ENCODE results near the gene SLC5A11. TPM values are rescaled to one million over a fixed set of nuclear protein-coding genes. Genes with fewer than 3 reads are reported as not detected.
A peak's percentile ranks its signal among the peaks of the same experiment; 100 is the strongest.
"Not testable (repeated sequence)": the region's sequence is repeated elsewhere in the genome, so short reads cannot be mapped to it uniquely, and the experiment has no call there.

Gene SLC5A11
- total and polyA plus RNA-seq, 5 donors from 2014 or later, result not detected

- peaks cover 4% of the 10 kb centered on the region for H3K27me3 Mint-ChIP-seq
These were observed 8.9 kb downstream of the SLC5A11 start for GRCh38 chr16:24854607-24855171.

GRCh38 chr16:24855678-24856077 lies 9.9 kb downstream of the SLC5A11 start:
- ATAC-seq (ENCODE audit: low read depth in 2 of 2) (no peak), DNase-seq (no peak)
- peaks cover 0 to 2% (median 0%) of the 10 kb centered on the region in 7 donors for H3K9me3 Mint-ChIP-seq

More at GRCh38 chr16:24854607-24855171, 8.9 kb downstream of the SLC5A11 start:
- DNase-seq (no peak), ATAC-seq (ENCODE audit: low read depth in 2 of 2) (no peak)
- Mint-ChIP-seq H3K27ac (peak overlapping the region in 1 of 3 donors; percentile 5), H3K36me3 (no peaks in the 10 kb centered on the region), H3K9me3 (peaks cover 0 to 2% (median 0%) of the 10 kb centered on the region in 7 donors), H3K4me1 (peaks cover 0 to 7% (median 0%) of the 10 kb centered on the region in 4 donors), H3K4me3 (no peak overlapping the region)
- H3K9me3 ChIP-seq (ENCODE audit: control insufficient read depth in 2 of 2, low read length in 2 of 2), result no peaks in the 10 kb centered on the region
- H3K4me1 ChIP-seq (ENCODE audit: control insufficient read depth, insufficient read depth, low read length, poor library complexity, severe bottlenecking), result no peaks in the 10 kb centered on the region
- H3K27me3 ChIP-seq (ENCODE audit: control insufficient read depth, insufficient read depth, low read length), result no peaks in the 10 kb centered on the region
- H3K4me3 ChIP-seq (ENCODE audit: low read depth, low read length), result no peak overlapping the region
- no peak overlapping the region for H3K27ac ChIP-seq (ENCODE audit: insufficient read depth, low read length, poor library complexity, severe bottlenecking)
- H3K36me3 ChIP-seq (ENCODE audit: control insufficient read depth, insufficient read depth, low read length), result no peaks in the 10 kb centered on the region

GRCh38 chr16:24856871-24857270 lies 11.1 kb downstream of the SLC5A11 start:
- not testable (repeated sequence) for H3K27ac Mint-ChIP-seq; H3K4me3 Mint-ChIP-seq; H3K27me3 Mint-ChIP-seq; H3K36me3 Mint-ChIP-seq; H3K27me3 ChIP-seq (ENCODE audit: control insufficient read depth, insufficient read depth, low read length); H3K4me3 ChIP-seq (ENCODE audit: low read depth, low read length); H3K36me3 ChIP-seq (ENCODE audit: control insufficient read depth, insufficient read depth, low read length); H3K27ac ChIP-seq (ENCODE audit: insufficient read depth, low read length, poor library complexity, severe bottlenecking); ATAC-seq (ENCODE audit: low read depth in 2 of 2); H3K4me1 ChIP-seq (ENCODE audit: control insufficient read depth, insufficient read depth, low read length, poor library complexity, severe bottlenecking); H3K4me1 Mint-ChIP-seq; H3K9me3 ChIP-seq (ENCODE audit: control insufficient read depth in 2 of 2, low read length in 2 of 2); DNase-seq; H3K9me3 Mint-ChIP-seq

More at GRCh38 chr16:24855678-24856077, 9.9 kb downstream of the SLC5A11 start:
- Histone ChIP-seq H3K4me1 (ENCODE audit: control insufficient read depth, insufficient read depth, low read length, poor library complexity, severe bottlenecking) (no peaks in the 10 kb centered on the region), H3K27ac (ENCODE audit: insufficient read depth, low read length, poor library complexity, severe bottlenecking) (no peak overlapping the region), H3K4me3 (ENCODE audit: low read depth, low read length) (no peak overlapping the region), H3K27me3 (ENCODE audit: control insufficient read depth, insufficient read depth, low read length) (no peaks in the 10 kb centered on the region), H3K36me3 (ENCODE audit: control insufficient read depth, insufficient read depth, low read length) (no peaks in the 10 kb centered on the region), H3K9me3 (ENCODE audit: control insufficient read depth in 2 of 2, low read length in 2 of 2) (no peaks in the 10 kb centered on the region)
- Mint-ChIP-seq H3K4me3 (no peak overlapping the region), H3K27me3 (peaks cover 8% of the 10 kb centered on the region), H3K27ac (no peak overlapping the region), H3K36me3 (no peaks in the 10 kb centered on the region), H3K4me1 (peaks cover 0 to 7% (median 0%) of the 10 kb centered on the region in 4 donors)

GRCh38 chr16:24858219-24859041 lies 12.7 kb downstream of the SLC5A11 start:
- peak in 2 of 3 donors; percentile 33 to 38 for DNase-seq
- Mint-ChIP-seq H3K4me3 (no peak overlapping the region), H3K9me3 (peaks cover 0 to 2% (median 0%) of the 10 kb centered on the region in 7 donors), H3K4me1 (no peaks in the 10 kb centered on the region), H3K36me3 (no peaks in the 10 kb centered on the region), H3K27ac (no peak overlapping the region), H3K27me3 (peaks cover 12% of the 10 kb centered on the region)
- Histone ChIP-seq H3K4me3 (ENCODE audit: low read depth, low read length) (no peak overlapping the region), H3K9me3 (ENCODE audit: control insufficient read depth in 2 of 2, low read length in 2 of 2) (no peaks in the 10 kb centered on the region), H3K4me1 (ENCODE audit: control insufficient read depth, insufficient read depth, low read length, poor library complexity, severe bottlenecking) (no peaks in the 10 kb centered on the region), H3K27ac (ENCODE audit: insufficient read depth, low read length, poor library complexity, severe bottlenecking) (no peak overlapping the region), H3K36me3 (ENCODE audit: control insufficient read depth, insufficient read depth, low read length) (no peaks in the 10 kb centered on the region), H3K27me3 (ENCODE audit: control insufficient read depth, insufficient read depth, low read length) (no peaks in the 10 kb centered on the region)
- ATAC-seq (ENCODE audit: low read depth in 2 of 2), result no peak

GRCh38 chr16:24861461-24861860 lies 15.7 kb downstream of the SLC5A11 start:
- peaks cover 0 to 10% (median 5%) of the 10 kb centered on the region in 7 donors for H3K9me3 Mint-ChIP-seq
- no peak overlapping the region for H3K4me3 Mint-ChIP-seq
- peaks cover 7% of the 10 kb centered on the region for H3K36me3 Mint-ChIP-seq
- Histone ChIP-seq H3K4me1 (ENCODE audit: control insufficient read depth, insufficient read depth, low read length, poor library complexity, severe bottlenecking) (no peaks in the 10 kb centered on the region), H3K4me3 (ENCODE audit: low read depth, low read length) (no peak overlapping the region), H3K27me3 (ENCODE audit: control insufficient read depth, insufficient read depth, low read length) (peaks cover 2% of the 10 kb centered on the region), H3K9me3 (ENCODE audit: control insufficient read depth in 2 of 2, low read length in 2 of 2) (peaks cover 7% of the 10 kb centered on the region in 2 experiments), H3K27ac (ENCODE audit: insufficient read depth, low read length, poor library complexity, severe bottlenecking) (no peak overlapping the region), H3K36me3 (ENCODE audit: control insufficient read depth, insufficient read depth, low read length) (no peaks in the 10 kb centered on the region)
- peaks cover 16% of the 10 kb centered on the region for H3K27me3 Mint-ChIP-seq
- ATAC-seq (ENCODE audit: low read depth in 2 of 2) (no peak), DNase-seq (no peak)
- no peaks in the 10 kb centered on the region for H3K4me1 Mint-ChIP-seq
- H3K27ac Mint-ChIP-seq, result no peak overlapping the region

GRCh38 chr16:24863582-24864437 lies 18.0 kb downstream of the SLC5A11 start:
- Histone ChIP-seq H3K4me1 (ENCODE audit: control insufficient read depth, insufficient read depth, low read length, poor library complexity, severe bottlenecking) (no peaks in the 10 kb centered on the region), H3K27ac (ENCODE audit: insufficient read depth, low read length, poor library complexity, severe bottlenecking) (no peak overlapping the region), H3K4me3 (ENCODE audit: low read depth, low read length) (no peak overlapping the region), H3K27me3 (ENCODE audit: control insufficient read depth, insufficient read depth, low read length) (peaks cover 2% of the 10 kb centered on the region), H3K9me3 (ENCODE audit: control insufficient read depth in 2 of 2, low read length in 2 of 2) (peaks cover 7% of the 10 kb centered on the region in 2 experiments), H3K36me3 (ENCODE audit: control insufficient read depth, insufficient read depth, low read length) (no peaks in the 10 kb centered on the region)
- no peaks in the 10 kb centered on the region for H3K4me1 Mint-ChIP-seq
- H3K9me3 Mint-ChIP-seq, result peaks cover 1 to 10% (median 5%) of the 10 kb centered on the region in 7 donors
- H3K4me3 Mint-ChIP-seq, result no peak overlapping the region
- H3K27me3 Mint-ChIP-seq, result peaks cover 20% of the 10 kb centered on the region
- H3K27ac Mint-ChIP-seq, result no peak overlapping the region
- no peak for DNase-seq
- no peak for ATAC-seq (ENCODE audit: low read depth in 2 of 2)
- H3K36me3 Mint-ChIP-seq, result peaks cover 7% of the 10 kb centered on the region

- Histone ChIP-seq H3K27me3 (ENCODE audit: control insufficient read depth, insufficient read depth, low read length) (peaks cover 2% of the 10 kb centered on the region), H3K4me3 (ENCODE audit: low read depth, low read length) (no peak overlapping the region), H3K9me3 (ENCODE audit: control insufficient read depth in 2 of 2, low read length in 2 of 2) (peaks cover 1 to 2% of the 10 kb centered on the region in 2 experiments), H3K36me3 (ENCODE audit: control insufficient read depth, insufficient read depth, low read length) (no peaks in the 10 kb centered on the region), H3K27ac (ENCODE audit: insufficient read depth, low read length, poor library complexity, severe bottlenecking) (no peak overlapping the region), H3K4me1 (ENCODE audit: control insufficient read depth, insufficient read depth, low read length, poor library complexity, severe bottlenecking) (no peaks in the 10 kb centered on the region)
- Mint-ChIP-seq H3K27ac (no peak overlapping the region), H3K4me1 (no peaks in the 10 kb centered on the region), H3K4me3 (no peak overlapping the region), H3K36me3 (peaks cover 2% of the 10 kb centered on the region), H3K27me3 (peaks cover 8% of the 10 kb centered on the region), H3K9me3 (peaks cover 1 to 5% (median 4%) of the 10 kb centered on the region in 7 donors)
- no peak for ATAC-seq (ENCODE audit: low read depth in 2 of 2)
- DNase-seq, result no peak
These were observed 23.3 kb downstream of the SLC5A11 start for GRCh38 chr16:24869033-24869432.

Data from CD4-positive, CD25-positive, alpha-beta regulatory T cell (primary cell).